Epithelial cell of proximal tubule (primary cell): ENCODE results near the gene ZFP82. TPM values are rescaled to one million over a fixed set of nuclear protein-coding genes. Genes with fewer than 3 reads are reported as not detected.

ENCODE experiments used
- DNase-seq: peaks from one replicate; pipeline ENCODE4 v3.0.0-alpha.2; 2011; ENCODE audit warnings: low read depth
- H3K4me3 ChIP-seq: 2 replicates; pipeline ENCODE4 v1.5.1; 2011; ENCODE audit warnings: low read depth, mild to moderate bottlenecking, low read length
- CTCF ChIP-seq: conservative IDR thresholded peaks from 2 replicates; pipeline ENCODE4 v1.5.1; 2012; ENCODE audit warnings: low read depth, mild to moderate bottlenecking, low read length
- total RNA-seq: library from RNA; depleted of rRNA; stranded (reverse); fragments of >200 nt; gene quantifications from 2 replicates; pipeline ENCODE4 v1.2.3, GENCODE V29; 2015

ZFP82 gene
- total RNA-seq, 1 donor from 2014 or later: 5.2 TPM

GRCh38 chr19:36421749-36422481 lies 3.5 kb upstream of the ZFP82 start:
- no peak for DNase-seq
- peak overlapping the region; percentile 51 for H3K4me3 ChIP-seq
- no peak for TF ChIP-seq CTCF

GRCh38 chr19:36420961-36421748 lies 2.7 kb upstream of the ZFP82 start:
- peak overlapping the region; percentile 51 for H3K4me3 ChIP-seq
- peak; percentile 10 for DNase-seq
- no peak for TF ChIP-seq CTCF

DNA sequence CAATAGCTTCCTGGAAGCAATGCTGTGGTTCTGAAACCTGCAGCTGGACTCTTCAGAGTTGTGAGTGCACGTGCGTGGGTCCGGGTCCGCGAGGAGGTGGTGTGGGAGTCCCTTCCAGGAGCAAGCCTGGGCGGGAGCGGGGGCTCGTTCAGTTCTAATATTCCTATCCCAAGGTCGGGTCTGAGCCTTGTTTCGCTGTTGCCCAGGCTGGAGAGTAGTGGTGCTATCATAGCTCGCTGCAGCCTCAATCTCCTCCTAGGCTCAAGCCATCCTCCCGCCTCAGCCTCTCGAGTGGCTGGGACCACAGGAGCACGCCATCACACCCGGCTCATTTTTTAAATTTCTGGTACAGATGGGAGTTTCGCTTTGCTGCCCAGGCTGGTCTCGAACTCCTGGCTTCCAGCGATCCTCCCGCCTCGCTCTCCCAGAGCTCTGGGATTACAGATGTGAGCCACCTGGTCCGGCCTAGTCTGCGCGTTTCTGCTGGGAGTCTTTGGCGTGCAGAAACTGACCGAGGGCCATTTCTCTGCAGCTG lies 625 bp downstream of the ZFP82 start:
- no peak for TF ChIP-seq CTCF
- no peak for DNase-seq

DNA sequence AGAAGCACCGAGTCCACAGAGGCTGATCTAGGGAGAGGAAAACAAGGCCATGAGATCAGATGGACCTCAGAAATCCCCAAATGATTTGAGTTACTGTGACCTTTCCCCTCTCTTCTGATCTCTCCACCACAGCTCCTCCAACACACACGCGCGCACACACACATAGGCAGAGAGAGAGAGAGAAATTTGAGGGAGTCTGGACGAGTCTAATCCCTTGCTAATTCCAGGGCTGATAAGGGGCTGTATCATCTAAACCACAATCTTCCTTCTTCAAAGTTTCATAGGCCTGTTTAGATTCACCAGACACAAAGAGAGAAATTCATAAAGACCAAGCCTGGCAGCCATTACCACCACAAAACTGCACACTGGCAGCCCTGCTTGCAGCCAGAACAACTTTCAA lies 8.6 kb downstream of the ZFP82 start:
- no peak for TF ChIP-seq CTCF
- DNase-seq: no peak
- H3K4me3 ChIP-seq: no peak overlapping the region

More for the DNA sequence above, 625 bp downstream of the ZFP82 start:
- H3K4me3 ChIP-seq: peak overlapping the region; percentile 76

- H3K4me3 ChIP-seq: no peak overlapping the region
- no peak for TF ChIP-seq CTCF
- no peak for DNase-seq
Measured at GRCh38 chr19:36408101-36408500, 10.3 kb downstream of the ZFP82 start.

- TF ChIP-seq CTCF: no peak
- DNase-seq: no peak
- H3K4me3 ChIP-seq: no peak overlapping the region
Measured at GRCh38 chr19:36404498-36404897, 13.9 kb downstream of the ZFP82 start.
